ENCODE measurements around the gene PRAMEF2. TPM values are rescaled to one million over a fixed set of nuclear protein-coding genes. Genes with fewer than 3 reads are reported as not detected.

The PRAMEF2 gene
- total RNA-seq, 1 donor from 2014 or later = not detected

Other genes with a start within 250 kb of the PRAMEF2 start
- gene DHRS3, start 238.9 kb upstream of the PRAMEF2 start, total RNA-seq = 84.7 TPM
- gene AADACL4, start 213.0 kb upstream of the PRAMEF2 start, total RNA-seq = not detected
- gene AADACL3, start 141.0 kb upstream of the PRAMEF2 start, total RNA-seq = not detected
- not detected for gene CFAP107, start 110.9 kb upstream of the PRAMEF2 start, total RNA-seq
- gene PRAMEF12, start 83.3 kb upstream of the PRAMEF2 start, total RNA-seq = not detected
- gene PRAMEF1, start 65.7 kb upstream of the PRAMEF2 start, total RNA-seq = not detected
- not detected for gene PRAMEF11, start 25.7 kb upstream of the PRAMEF2 start, total RNA-seq
- gene HNRNPCL1, start 8.4 kb upstream of the PRAMEF2 start, total RNA-seq = not detected
- gene PRAMEF4, start 29.1 kb downstream of the PRAMEF2 start, total RNA-seq = not detected
- gene PRAMEF10, start 41.2 kb downstream of the PRAMEF2 start, total RNA-seq = not detected
- gene PRAMEF7, start 59.5 kb downstream of the PRAMEF2 start, total RNA-seq = not detected
- gene PRAMEF6, start 90.5 kb downstream of the PRAMEF2 start, total RNA-seq = not detected
- gene PRAMEF27, start 199.5 kb downstream of the PRAMEF2 start, total RNA-seq = not detected
- gene HNRNPCL3, start 203.7 kb downstream of the PRAMEF2 start, total RNA-seq = not detected
- gene PRAMEF25, start 213.7 kb downstream of the PRAMEF2 start, total RNA-seq = not detected

All from Right ventricle myocardium superior (tissue), 1 donor.